GM19463 (cell line): ENCODE results near the gene NEUROG3.

Experiments
- ATAC-seq: cut with Tn5 transposase; IDR thresholded peaks from one replicate; pipeline ENCODE4 v1.9.1; 2021; ENCODE audit warnings: mild to moderate bottlenecking, moderate library complexity; ENCODE audit not compliant: unreplicated experiment

Gene NEUROG3, protein sequence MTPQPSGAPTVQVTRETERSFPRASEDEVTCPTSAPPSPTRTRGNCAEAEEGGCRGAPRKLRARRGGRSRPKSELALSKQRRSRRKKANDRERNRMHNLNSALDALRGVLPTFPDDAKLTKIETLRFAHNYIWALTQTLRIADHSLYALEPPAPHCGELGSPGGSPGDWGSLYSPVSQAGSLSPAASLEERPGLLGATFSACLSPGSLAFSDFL

DNA sequence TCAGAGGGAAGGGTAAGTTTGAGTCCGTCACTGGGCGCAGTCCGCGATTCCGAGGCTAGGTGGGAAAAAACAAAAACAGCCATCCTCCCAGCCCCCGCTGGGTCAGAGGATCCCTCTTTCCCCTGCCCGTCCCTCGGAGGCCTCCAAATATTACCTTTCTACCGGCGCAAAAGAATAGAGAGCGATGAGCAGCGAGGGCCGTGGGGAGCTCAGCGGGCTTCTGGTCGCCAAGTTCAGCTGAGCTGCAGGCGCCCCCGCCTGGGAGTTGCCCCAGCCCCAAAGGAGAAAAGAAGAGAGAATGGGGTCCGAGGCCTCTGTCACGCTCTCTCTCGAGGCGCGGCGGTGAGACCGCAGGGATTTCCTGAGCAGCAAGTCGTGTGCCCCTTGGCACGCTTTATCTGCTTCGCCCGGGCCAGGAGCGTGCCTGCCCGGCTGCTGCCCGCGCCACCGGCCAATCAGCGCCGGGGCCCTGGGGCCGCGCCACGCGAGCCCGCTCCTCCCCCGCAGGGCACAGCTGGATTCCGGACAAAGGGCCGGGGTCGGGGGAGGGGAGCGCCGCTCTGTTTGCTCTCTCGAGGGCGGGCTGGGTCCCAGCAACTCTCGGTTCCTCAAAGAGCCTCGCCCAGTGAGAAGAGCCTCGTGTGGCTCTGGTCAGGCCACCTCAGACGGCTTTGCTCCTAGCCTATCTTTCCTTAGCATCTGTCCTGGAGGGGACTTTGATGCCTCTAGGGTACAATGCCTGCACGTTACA lies at the start of gene NEUROG3:
Gene NEUROG3 (minus strand): TSS at position 367 of the 751 bp plus-strand sequence. CDS start 379 bp downstream, outside the sequence.
- peak; percentile 71 for ATAC-seq

DNA sequence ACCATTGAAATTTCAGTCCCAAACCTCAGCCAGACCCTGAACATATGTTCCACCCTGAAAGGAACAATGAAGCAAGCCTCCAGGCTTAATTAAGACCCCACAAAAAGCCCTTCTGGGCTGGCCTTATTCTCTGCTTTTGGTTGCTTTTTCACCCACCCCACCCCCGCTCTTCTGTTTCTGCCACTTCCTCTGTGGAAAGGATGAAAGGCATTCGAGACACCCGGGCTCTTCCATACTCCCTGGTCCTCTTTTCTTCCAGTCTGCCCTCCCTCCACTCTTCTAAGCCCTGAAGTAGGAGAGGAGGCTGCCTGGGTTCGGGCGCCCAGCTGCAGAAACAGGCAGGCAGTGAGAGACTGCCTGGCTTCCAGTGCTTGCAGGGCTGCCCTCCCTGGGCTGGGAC lies 47.4 kb upstream of the NEUROG3 start:
- ATAC-seq: no peak

DNA sequence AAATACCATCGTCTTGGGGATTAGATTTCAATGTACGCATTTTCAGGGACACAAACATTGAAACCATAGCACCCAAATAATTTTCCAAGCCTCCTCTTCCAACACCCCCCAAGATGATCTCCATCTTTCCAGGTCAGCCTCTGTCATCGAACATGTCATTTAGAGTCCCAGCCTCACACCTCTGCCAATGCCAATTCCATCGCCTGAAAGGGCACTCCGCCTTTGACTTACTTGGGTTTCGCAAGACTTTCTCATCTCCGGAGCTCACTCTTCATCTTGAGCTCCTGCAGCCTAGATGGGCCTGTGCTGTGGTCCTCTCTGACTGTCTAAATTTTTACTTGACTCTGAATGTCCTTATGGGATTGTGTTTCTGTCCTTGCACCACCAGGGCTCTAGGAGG lies 46.4 kb upstream of the NEUROG3 start:
- no peak for ATAC-seq

DNA sequence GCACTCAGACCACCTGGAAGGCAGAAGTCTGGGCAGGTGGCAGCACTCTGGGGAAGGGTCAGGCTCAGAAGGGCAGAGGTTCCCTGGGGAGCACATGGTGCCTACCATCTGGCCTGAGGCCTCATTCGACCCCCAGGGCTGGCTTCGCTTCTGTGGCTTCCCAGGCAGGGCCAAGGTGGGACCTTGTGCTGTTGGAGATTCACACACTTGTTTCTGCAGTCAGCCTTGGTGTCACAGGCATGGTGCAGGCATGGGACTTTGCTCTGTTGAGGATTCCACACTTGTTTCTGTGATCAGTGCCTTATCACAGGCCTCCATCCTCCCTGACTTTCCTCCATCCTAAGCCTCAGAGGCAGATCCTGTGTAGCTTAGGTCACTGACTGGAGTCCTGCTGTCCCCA lies 45.5 kb upstream of the NEUROG3 start:
- ATAC-seq: no peak

DNA sequence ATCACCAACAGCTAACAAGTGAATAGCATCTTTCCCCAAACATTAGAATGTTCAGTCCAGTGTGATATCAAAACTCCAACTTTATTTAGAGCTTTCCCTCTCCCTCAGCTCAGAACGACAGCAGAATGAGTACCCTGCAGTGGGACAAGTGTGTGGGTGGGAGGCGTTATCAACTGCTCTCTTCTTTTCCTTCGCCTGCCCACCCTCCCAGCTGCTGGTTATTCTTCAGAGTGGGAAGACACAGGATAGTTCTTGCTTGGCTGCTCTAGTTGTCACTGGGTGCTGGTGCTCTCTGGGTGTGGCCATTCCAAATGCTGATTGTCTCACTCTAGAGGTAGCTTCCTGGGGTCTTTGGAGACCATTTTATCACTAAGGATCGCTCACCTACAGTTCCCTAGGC lies 43.1 kb upstream of the NEUROG3 start:
- ATAC-seq: no peak

DNA sequence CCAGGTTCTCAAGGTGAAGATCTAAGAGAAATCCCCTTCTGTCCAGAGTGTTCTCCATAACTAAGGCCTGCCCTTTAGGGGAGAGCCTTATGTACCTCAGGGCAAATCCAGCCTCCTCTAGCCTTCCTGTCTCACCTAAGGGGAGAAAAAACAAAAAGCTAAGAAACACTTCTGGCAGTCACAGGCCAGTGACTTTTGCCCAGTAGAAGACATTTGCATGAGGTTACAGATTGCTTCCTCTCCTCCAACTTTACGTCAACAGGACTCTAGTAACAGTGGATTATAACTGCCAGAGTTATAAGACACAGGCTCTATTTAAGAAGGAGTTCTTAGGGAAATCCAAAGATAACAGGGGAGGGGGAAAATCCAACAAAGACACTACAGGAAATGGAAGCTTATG lies 40.9 kb upstream of the NEUROG3 start:
- no peak for ATAC-seq

DNA sequence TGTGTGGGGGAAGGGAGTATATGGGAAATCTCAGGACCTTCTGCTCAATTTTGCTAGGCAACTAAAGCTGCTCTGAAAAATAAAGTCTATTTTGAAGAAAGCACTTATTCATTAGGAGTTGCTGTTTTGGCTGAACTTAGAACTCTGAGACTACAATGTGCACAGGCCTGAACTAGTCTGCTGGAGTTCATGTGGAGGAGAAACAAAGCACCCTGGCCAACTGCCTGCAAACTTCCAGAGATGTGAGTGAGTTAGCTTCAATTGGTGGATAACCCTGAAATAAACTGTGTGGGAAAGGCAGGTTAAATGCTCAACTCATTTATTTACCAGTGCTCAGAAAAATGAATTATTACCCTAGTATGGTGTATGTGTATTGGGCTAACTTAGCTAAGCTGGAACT lies 39.5 kb upstream of the NEUROG3 start:
- ATAC-seq: no peak

DNA sequence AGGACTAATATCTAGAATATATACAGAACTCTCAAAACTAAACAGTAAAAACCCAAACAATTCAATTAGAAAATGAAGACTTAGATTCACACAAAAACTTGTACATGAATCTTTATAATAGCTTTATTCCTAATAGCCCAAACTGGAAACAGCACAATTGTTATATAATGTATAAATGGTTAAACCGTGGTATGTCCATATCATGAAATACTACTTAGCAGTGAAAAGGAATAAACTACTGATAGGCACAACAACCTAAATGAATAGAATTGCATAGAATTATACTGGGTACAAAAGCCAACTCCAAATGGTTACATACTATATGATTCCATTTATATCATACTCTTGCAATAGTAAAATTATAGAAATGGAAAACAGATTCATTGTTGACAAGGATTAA lies 35.9 kb upstream of the NEUROG3 start:
- no peak for ATAC-seq

DNA sequence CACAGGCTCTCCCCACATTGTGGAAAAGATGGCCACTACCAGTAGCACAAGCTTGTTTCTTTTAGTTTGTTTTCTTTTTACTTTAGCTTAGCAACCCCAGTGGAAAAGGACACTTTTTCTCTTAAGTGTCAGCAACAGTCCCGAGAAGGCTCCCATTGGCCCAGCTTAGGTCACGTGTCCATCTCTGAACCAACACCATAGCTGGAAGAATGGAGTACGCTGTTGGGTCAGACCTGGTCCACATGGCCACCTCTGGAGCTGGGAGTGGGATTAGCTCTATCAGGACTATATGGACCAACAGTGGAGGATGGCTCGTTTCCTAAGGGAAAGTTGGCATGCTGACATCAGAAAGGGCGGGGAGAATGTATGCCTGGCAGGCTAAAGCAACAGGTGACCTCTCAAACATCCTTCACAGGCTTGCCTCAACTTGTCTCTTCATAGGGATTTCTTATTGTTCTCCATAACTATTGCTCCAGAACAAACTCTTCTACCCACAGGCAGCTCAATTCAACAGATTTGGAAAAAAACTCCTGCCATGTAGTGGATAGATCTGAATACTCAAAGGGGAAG lies 27.6 kb upstream of the NEUROG3 start:
- no peak for ATAC-seq

DNA sequence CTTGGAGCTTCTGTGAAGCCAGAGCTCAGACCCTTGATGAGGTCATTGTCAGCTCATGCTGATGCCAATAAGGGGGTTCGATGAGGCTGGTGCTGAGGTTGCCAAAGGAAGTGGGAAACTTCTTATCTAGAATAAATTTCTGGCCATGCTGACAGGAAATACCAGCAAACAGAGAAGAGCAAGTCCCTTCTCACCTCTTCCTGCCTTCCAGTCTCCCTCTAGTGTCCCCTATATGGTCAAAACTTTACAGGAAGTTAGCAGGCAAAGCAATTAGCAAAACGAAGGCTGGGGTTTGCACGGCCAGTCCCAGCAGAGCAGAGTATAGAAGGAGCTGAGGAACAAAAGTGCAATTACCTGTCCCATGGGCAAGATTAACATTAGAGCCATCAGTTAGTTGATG lies 15.1 kb upstream of the NEUROG3 start:
- ATAC-seq: no peak

DNA sequence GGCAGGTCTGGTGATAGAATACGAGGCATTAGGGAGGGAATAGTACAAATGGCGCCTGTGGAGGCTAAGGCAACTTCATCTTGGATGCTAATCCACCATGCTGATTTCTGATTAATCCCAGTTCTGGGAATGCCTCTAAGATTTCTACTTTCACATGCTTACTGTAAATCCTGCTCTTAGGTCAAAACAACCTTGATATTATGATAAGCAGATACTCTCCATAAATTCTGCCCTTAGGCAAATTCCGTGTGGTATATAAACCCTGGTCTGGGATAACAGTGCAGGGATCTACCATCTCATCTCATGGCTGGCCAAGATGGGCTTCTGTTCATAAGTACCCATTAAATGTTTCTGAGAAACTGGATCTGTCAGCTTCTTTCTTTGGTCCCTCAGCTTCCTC lies 11.4 kb upstream of the NEUROG3 start:
- ATAC-seq: no peak

DNA sequence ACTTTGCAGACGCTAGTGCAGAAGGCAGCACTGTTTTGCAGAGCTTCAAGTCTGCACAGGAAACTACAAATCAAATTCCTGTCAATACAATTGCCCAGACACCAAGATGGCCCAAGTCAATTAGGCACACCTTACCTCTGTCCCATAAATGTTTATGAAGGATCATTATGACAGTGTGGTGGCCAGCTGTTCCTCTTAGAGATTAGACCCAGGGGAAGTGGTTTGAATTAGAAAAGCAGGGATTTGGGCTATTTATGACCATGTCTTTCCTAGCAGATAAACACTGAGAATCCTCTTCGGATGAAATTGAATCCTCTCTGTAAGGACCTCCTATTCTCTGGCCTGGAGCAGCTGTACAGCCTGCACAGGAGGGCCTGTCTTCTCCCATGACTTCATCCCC lies 9.9 kb upstream of the NEUROG3 start:
- no peak for ATAC-seq

DNA sequence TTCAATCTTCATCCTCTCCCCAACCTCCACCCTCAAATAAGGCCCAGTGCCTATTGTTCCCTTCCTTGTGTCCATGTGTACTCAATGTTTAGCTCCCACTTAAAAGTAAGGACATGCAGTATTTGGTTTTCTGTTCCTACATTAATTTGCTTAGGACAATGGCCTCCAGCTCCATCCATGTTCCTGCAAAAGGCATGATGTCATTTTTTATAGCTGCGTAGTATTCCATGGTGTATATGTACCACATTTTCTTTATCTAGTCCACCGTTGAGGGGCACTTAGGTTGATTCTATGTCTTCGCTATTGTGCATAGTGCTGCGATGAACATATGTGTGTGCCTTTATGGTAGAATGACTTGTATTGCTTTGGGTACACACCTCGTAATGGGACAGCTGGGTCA lies 7.2 kb upstream of the NEUROG3 start:
- ATAC-seq: no peak

DNA sequence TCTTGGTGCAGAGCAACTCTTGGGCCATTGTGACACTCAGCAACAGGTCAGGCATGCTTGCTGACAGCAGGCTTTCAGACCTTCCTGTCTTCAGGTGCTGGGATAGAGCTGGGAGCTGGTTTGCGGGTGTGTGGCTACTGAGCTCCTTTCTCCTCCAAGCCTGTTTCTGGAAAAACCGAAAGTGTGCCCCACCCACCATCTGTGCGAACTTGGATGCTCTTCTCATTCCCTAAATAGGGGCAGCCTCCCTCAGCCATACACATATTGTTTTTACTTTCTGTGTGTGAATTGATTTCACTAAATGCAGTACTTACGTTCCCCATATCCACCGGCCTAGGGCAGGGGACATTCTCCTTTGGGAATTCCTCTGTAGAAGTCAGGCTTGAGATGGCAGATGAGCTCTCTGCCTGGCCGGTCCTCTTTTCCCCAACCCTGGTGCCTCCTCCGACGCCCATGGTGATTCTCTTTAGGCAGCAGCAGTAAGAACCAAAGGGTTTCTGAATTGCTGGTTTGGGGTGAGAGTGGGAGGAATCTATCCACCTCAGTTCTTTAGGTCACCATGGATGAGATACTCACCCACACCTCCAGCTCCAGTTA lies 6.3 kb upstream of the NEUROG3 start:
- no peak for ATAC-seq

DNA sequence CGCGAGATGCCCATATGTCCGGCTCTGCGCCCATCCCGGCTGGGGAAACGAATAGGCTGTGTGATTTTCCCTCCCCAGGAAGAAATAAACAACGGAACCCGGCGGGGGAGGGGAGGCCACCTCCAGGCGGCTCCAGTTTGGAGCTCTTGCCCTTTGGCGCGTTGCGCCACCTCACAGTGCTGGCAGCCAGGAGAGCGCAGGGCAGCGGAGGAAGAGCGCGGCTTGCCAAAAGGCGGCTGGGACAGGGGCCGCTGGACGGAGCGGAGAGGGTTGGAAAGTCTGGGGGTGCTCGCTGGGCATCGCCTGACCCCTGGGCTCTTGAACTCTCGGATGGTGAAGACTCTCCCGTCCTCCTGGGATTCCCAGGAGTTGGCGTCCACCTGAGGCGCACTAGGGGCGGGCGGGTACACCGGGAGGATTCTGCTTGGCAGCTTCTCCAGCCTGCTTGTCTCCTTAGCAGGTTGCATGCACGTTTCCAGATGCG lies 5.3 kb upstream of the NEUROG3 start:
- no peak for ATAC-seq

DNA sequence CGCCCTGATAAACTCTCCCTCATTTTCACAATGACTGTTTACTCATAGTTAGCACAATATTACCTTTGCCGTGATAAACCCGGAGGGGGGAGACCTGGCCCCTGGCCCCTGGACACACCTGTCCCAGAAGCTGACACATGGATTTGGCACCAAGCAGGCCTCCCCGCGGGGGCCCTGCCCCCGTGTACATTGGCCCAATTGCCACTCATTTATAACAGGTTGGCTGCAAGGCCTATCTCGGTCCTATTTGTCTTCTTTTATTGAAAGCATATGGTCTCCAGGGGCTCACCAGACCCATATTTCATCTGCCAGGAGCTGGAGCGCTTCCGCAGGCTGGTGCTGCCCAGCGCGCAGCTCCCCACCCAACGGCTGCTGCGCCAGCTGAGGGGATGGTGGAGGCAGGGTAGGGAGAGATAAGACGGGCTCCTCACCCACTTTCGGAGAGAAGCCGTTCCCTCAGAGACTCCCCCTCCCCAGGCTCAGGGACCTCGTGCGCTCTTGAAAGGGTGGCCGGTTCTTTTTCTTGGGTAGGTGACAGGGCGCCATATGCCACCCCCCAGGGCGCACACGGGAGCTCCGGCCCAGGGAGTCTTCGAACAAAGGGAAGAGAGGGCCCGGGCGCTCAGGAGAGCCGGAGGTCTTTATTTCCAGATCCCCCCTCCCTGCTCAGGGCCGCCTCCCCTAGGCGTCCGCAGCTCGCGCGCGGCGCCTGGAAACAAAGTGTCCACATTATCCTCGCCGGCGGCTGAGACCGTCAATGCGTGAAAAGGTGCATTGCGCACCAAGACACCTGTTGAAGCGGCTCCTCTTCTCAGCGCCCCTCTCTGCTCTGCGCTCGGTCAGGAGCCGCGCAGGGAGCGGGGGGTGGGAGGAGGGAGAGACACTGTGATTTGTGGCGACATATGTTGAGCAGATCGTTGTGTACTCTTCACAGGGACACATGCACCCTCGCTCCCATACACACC lies 4.3 kb upstream of the NEUROG3 start:
- no peak for ATAC-seq

DNA sequence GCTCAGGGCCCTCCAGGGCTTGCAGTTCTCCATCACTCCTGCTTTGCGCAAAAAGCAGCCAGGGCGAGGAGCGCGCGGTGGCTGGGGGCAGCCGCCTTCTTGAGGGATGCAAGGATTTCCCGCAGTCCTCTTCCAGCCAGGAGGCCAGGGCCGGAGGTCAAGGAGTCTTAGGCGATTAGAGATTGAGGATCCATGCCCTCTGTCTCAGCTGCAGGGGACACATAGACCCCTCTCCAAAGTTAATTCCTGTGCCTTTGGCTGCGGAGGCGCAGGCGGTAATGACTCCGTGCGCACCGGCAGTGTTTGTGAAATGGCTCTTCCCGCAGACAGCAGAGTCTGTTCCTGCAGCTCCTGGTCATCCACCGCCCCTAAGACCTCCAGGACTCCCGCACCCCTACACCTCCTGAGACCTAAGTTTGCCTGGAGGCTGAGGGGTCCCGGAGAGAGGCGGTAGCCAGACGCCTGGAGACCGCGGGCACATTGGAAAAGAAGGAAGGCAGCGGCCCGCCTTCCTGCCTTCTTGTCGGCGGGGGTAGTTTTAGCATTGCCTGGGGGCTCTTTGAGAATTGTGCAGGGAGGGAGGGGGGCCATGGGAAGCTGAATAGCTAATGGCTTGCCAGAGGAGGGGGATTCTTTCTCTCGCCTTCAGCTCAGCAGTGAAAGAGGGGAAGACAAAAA lies 3.3 kb upstream of the NEUROG3 start:
- no peak for ATAC-seq

DNA sequence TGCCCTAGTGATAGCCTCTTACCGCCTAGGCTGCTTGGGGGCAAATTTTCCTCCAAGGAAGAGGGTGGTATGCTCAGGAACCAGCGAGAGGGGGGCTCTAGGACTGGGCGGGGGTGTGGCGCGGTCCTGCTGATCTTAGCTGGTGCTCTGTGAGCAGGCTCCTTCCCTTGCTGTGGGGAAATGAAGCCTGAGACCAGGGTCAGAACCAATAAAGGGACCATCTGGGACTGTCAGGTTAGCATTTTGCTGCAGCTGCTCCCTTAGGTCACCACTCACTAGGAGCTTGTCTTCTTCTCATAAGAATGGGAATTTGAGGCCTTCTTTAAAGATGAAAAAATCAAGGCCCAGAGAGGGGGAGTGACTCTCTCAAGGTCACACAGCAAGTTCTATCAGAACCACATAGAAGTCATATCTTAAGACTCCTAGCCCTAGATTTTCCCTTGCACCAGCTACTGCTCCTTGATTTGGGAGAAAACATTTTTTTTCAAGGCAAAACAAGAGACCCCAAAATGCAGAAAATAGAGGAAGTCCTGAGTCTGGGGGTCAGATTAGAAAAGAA lies 2.0 kb upstream of the NEUROG3 start:
- no peak for ATAC-seq

DNA sequence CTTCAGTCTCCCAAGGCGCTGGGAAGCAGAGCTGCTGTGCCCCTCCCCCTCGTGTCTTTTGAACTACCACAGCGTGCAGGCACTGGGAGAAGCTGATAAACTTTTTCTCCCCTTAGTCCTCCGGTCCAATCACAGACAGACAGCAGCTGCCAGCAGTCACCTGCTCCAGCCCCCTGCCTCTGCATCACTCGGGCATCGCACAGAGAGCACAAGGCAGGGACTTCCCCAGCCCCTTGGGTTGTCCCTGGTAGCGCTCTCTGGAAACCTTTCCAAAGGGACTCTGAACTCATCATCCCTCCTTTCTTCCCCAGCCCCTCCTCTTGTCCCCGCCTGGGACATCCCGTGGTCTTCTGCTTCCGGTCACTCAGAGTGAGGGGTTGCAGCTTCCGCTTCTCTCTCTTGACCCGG lies 1.4 kb upstream of the NEUROG3 start:
- ATAC-seq: no peak
